Osteocyte (in vitro differentiated cells): Measurements from ENCODE around the gene CDCP2. TPM values are rescaled to one million over a fixed set of nuclear protein-coding genes. Genes with fewer than 3 reads are reported as not detected.

ENCODE experiments used
- DNase-seq: peaks from one replicate; pipeline ENCODE4 v3.0.0; 2021; ENCODE audit warnings: mixed read lengths; ENCODE audit not compliant: unreplicated experiment; ENCODE audit errors: extremely low spot score
- H3K27ac Mint-ChIP-seq: one replicate; pipeline ENCODE4 v1.8.0; 2021; ENCODE audit warnings: mild to moderate bottlenecking, mixed read lengths; ENCODE audit not compliant: unreplicated experiment
- H3K27me3 Mint-ChIP-seq: one replicate; pipeline ENCODE4 v1.8.0; 2021; ENCODE audit warnings: mixed read lengths; ENCODE audit not compliant: unreplicated experiment
- H3K36me3 Mint-ChIP-seq: one replicate; pipeline ENCODE4 v1.8.0; 2021; ENCODE audit warnings: mixed read lengths; ENCODE audit not compliant: unreplicated experiment
- H3K4me1 Mint-ChIP-seq: one replicate; pipeline ENCODE4 v1.8.0; 2021; ENCODE audit warnings: mixed read lengths; ENCODE audit not compliant: unreplicated experiment
- H3K4me3 Mint-ChIP-seq: one replicate; pipeline ENCODE4 v1.8.0; 2021; ENCODE audit warnings: mild to moderate bottlenecking, moderate library complexity, mixed read lengths; ENCODE audit not compliant: unreplicated experiment
- H3K9me3 Mint-ChIP-seq: one replicate; pipeline ENCODE4 v1.8.0; 2021; ENCODE audit warnings: mixed read lengths; ENCODE audit not compliant: unreplicated experiment
- CTCF ChIP-seq: fragments of 200-600 bp; sonication (generic); IDR thresholded peaks from 2 replicates; pipeline ENCODE4 v1.5.0; 2021; ENCODE audit warnings: antibody characterized with exemption, mild to moderate bottlenecking, moderate library complexity
- total RNA-seq: library from RNA; stranded (reverse); gene quantifications from 2 replicates; pipeline ENCODE4 v1.2.1, GENCODE V29; 2021

Gene CDCP2
- total RNA-seq, 1 donor from 2014 or later, result not detected

- DNase-seq, result no peak
Observed at GRCh38 chr1:54149734-54150133, 3.1 kb downstream of the CDCP2 start.

GRCh38 chr1:54144366-54144765 lies 8.4 kb downstream of the CDCP2 start:
- no peaks in the 10 kb centered on the region for H3K36me3 Mint-ChIP-seq
- H3K4me1 Mint-ChIP-seq, result peaks cover 10% of the 10 kb centered on the region
- H3K27me3 Mint-ChIP-seq, result peaks cover 3% of the 10 kb centered on the region
- TF ChIP-seq CTCF, result no peak
- no peak overlapping the region for H3K4me3 Mint-ChIP-seq
- no peak for DNase-seq
- no peaks in the 10 kb centered on the region for H3K9me3 Mint-ChIP-seq
- H3K27ac Mint-ChIP-seq, result no peak overlapping the region

More at GRCh38 chr1:54149734-54150133, 3.1 kb downstream of the CDCP2 start:
- H3K36me3 Mint-ChIP-seq, result no peaks in the 10 kb centered on the region
- no peaks in the 10 kb centered on the region for H3K9me3 Mint-ChIP-seq
- no peak overlapping the region for H3K27ac Mint-ChIP-seq
- no peak overlapping the region for H3K4me3 Mint-ChIP-seq
- TF ChIP-seq CTCF, result no peak
- H3K4me1 Mint-ChIP-seq, result peaks cover 12% of the 10 kb centered on the region
- no peaks in the 10 kb centered on the region for H3K27me3 Mint-ChIP-seq

GRCh38 chr1:54142146-54142900 lies 10.5 kb downstream of the CDCP2 start:
- Mint-ChIP-seq H3K4me3 (no peak overlapping the region), H3K27me3 (peaks cover 3% of the 10 kb centered on the region)
- no peak for DNase-seq

GRCh38 chr1:54139711-54140110 lies 13.1 kb downstream of the CDCP2 start:
- Mint-ChIP-seq H3K4me3 (no peak overlapping the region), H3K27ac (no peak overlapping the region), H3K36me3 (no peaks in the 10 kb centered on the region), H3K4me1 (peaks cover 47% of the 10 kb centered on the region), H3K27me3 (peaks cover 3% of the 10 kb centered on the region), H3K9me3 (no peaks in the 10 kb centered on the region)
- no peak for DNase-seq
- no peak for TF ChIP-seq CTCF

More at GRCh38 chr1:54142146-54142900, 10.5 kb downstream of the CDCP2 start:
- no peaks in the 10 kb centered on the region for H3K36me3 Mint-ChIP-seq
- H3K27ac Mint-ChIP-seq, result no peak overlapping the region
- no peaks in the 10 kb centered on the region for H3K9me3 Mint-ChIP-seq
- no peak for TF ChIP-seq CTCF
- peaks cover 23% of the 10 kb centered on the region for H3K4me1 Mint-ChIP-seq

GRCh38 chr1:54138994-54139393 lies 13.8 kb downstream of the CDCP2 start:
- TF ChIP-seq CTCF, result no peak
- DNase-seq, result no peak
- H3K27ac Mint-ChIP-seq, result no peak overlapping the region
- peaks cover 3% of the 10 kb centered on the region for H3K27me3 Mint-ChIP-seq
- H3K9me3 Mint-ChIP-seq, result no peaks in the 10 kb centered on the region
- H3K36me3 Mint-ChIP-seq, result no peaks in the 10 kb centered on the region
- no peak overlapping the region for H3K4me3 Mint-ChIP-seq
- peaks cover 47% of the 10 kb centered on the region for H3K4me1 Mint-ChIP-seq
